ENCODE data around the gene FBXW9.

- no peak for TF ChIP-seq GATA2 (IDR thresholded peaks at IDR 0.05; ENCODE audit: low read depth, low read length)
- TF ChIP-seq GATA3 (IDR thresholded peaks at IDR 0.05; ENCODE audit: low read depth, low read length), result no peak
Observed at GRCh38 chr19:12649941-12650340, 46.5 kb downstream of the FBXW9 start.
